Measurements from ENCODE around the gene SETBP1.

Gene SETBP1

GRCh38 chr18:44973282-44973681 is 292.6 kb downstream of the SETBP1 start:
- CTCF ChIA-PET = interaction anchor here (0.7 kb wide), 2 partner anchors 67 to 69 kb away, joined by 3 to 4 read pairs; no protein-coding TSS in a partner anchor

GRCh38 chr18:44974174-44974573 is 293.5 kb downstream of the SETBP1 start:
- TF ChIP-seq REPIN1 (tag by site-specific recombination; IDR thresholded peaks at IDR 0.05; ENCODE audit: low read depth) (no peak), ZBTB48 (tag by site-specific recombination; IDR thresholded peaks at IDR 0.05) (no peak), GLIS1 (tag by site-specific recombination; IDR thresholded peaks at IDR 0.05) (no peak), GLIS2 (tag by site-specific recombination; IDR thresholded peaks at IDR 0.05) (no peak)
- Histone ChIP-seq H3K4me3 (ENCODE audit: low read depth, low read length) (no peak overlapping the region), H3K4me1 (ENCODE audit: control insufficient read depth, insufficient read depth, low read length) (no peaks in the 10 kb centered on the region), H3K27ac (ENCODE audit: extremely low read depth, low read depth, low read length) (no peak overlapping the region), H3K9me3 (ENCODE audit: control insufficient read depth, insufficient read depth, low read depth, low read length) (no peaks in the 10 kb centered on the region), H3K36me3 (ENCODE audit: control insufficient read depth in 2 of 2, insufficient read depth in 1 of 2, low read length in 2 of 2) (no peaks in the 10 kb centered on the region)
- ChIA-PET CTCF (no interaction called here), POLR2A (no interaction called here)

More at GRCh38 chr18:44973282-44973681, 292.6 kb downstream of the SETBP1 start:
- no peak for TF ChIP-seq KLF7 (tag by site-specific recombination; IDR thresholded peaks at IDR 0.05; ENCODE audit: borderline replicate concordance)
- TF ChIP-seq BCL11B (tag by site-specific recombination; IDR thresholded peaks at IDR 0.05; ENCODE audit: low read depth) = no peak
- TF ChIP-seq ZNF560 (tag by site-specific recombination; IDR thresholded peaks at IDR 0.05; ENCODE audit: borderline replicate concordance) = no peak
- no peak for TF ChIP-seq FEZF1 (tag by site-specific recombination; IDR thresholded peaks at IDR 0.05)
- TF ChIP-seq ZNF48 (tag by site-specific recombination; IDR thresholded peaks at IDR 0.05) = no peak
- TF ChIP-seq ZNF791 (tag by site-specific recombination; IDR thresholded peaks at IDR 0.05) = no peak
- no peak for TF ChIP-seq ZBTB11 (tag by site-specific recombination; conservative IDR thresholded peaks at IDR 0.05; ENCODE audit: low read depth)
- TF ChIP-seq PRDM1 (tag by site-specific recombination; IDR thresholded peaks at IDR 0.05) = no peak
- no peaks in the 10 kb centered on the region for H3K9me3 ChIP-seq (ENCODE audit: control insufficient read depth, insufficient read depth, low read depth, low read length)
- POLR2A ChIA-PET = no interaction called here
- H3K36me3 ChIP-seq (ENCODE audit: control insufficient read depth in 2 of 2, insufficient read depth in 1 of 2, low read length in 2 of 2) = no peaks in the 10 kb centered on the region
- H3K4me3 ChIP-seq (ENCODE audit: low read depth, low read length) = no peak overlapping the region
- no peaks in the 10 kb centered on the region for H3K4me1 ChIP-seq (ENCODE audit: control insufficient read depth, insufficient read depth, low read length)
- no peak overlapping the region for H3K27ac ChIP-seq (ENCODE audit: extremely low read depth, low read depth, low read length)

GRCh38 chr18:44977856-44978255 is 297.2 kb downstream of the SETBP1 start:
- Histone ChIP-seq H3K4me3 (ENCODE audit: low read depth, low read length) (no peak overlapping the region), H3K9me3 (ENCODE audit: control insufficient read depth, insufficient read depth, low read depth, low read length) (no peaks in the 10 kb centered on the region), H3K36me3 (ENCODE audit: control insufficient read depth in 2 of 2, insufficient read depth in 1 of 2, low read length in 2 of 2) (no peaks in the 10 kb centered on the region), H3K4me1 (ENCODE audit: control insufficient read depth, insufficient read depth, low read length) (no peaks in the 10 kb centered on the region), H3K27ac (ENCODE audit: extremely low read depth, low read depth, low read length) (no peak overlapping the region)
- ChIA-PET POLR2A (no interaction called here), CTCF (interaction anchor here (0.7 kb wide), 1 partner anchor 769 kb away, joined by 3 read pairs; no protein-coding TSS in a partner anchor)
- TF ChIP-seq ZNF654 (tag by site-specific recombination; IDR thresholded peaks at IDR 0.05; ENCODE audit: low read depth) (no peak), ZNF776 (tag by site-specific recombination; IDR thresholded peaks at IDR 0.05; ENCODE audit: borderline replicate concordance) (no peak), ZNF830 (tag by site-specific recombination; IDR thresholded peaks at IDR 0.05; ENCODE audit: low read depth) (no peak), SETDB1 (IDR thresholded peaks at IDR 0.05; ENCODE audit: insufficient read length, low read length) (no peak), ZNF529 (tag by site-specific recombination; IDR thresholded peaks at IDR 0.05; ENCODE audit: insufficient replicate concordance) (no peak), ZNF585B (tag by site-specific recombination; IDR thresholded peaks at IDR 0.05) (no peak), ZNF16 (tag by site-specific recombination; IDR thresholded peaks at IDR 0.05; ENCODE audit: low read depth) (no peak), ZNF404 (tag by site-specific recombination; IDR thresholded peaks at IDR 0.05) (no peak), ZNF768 (tag by site-specific recombination; IDR thresholded peaks at IDR 0.05) (no peak)
